ENCODE data around the gene GRIA3.

- TF ChIP-seq JUND (IDR thresholded peaks at IDR 0.05) (no peak), CTCF (IDR thresholded peaks at IDR 0.05 in 2 of 3, conservative IDR thresholded peaks at IDR 0.05 in 1 of 3; ENCODE audit: borderline replicate concordance in 1 of 3, insufficient read depth in 1 of 3, low read depth in 2 of 3, low read length in 2 of 3) (no peak), SP1 (IDR thresholded peaks at IDR 0.05; ENCODE audit: low read depth) (no peak), POLR2A (IDR thresholded peaks at IDR 0.05; ENCODE audit: borderline replicate concordance, extremely low read depth, insufficient read depth, insufficient read length) (no peak), TCF7L2 (IDR thresholded peaks at IDR 0.05; ENCODE audit: borderline replicate concordance, extremely low read depth, insufficient read depth, insufficient read length) (no peak)
Measured at GRCh38 chrX:123184219-123184865, at the start of gene GRIA3.
